Kidney epithelial cell (primary cell): ENCODE measurements around the gene ZNF594. TPM values are rescaled to one million over a fixed set of nuclear protein-coding genes. Genes with fewer than 3 reads are reported as not detected.
"Not testable (repeated sequence)": the region's sequence is repeated elsewhere in the genome, so short reads cannot be mapped to it uniquely, and the experiment has no call there.

Experiments
- DNase-seq: peaks from one replicate; pipeline ENCODE4 v3.0.0-alpha.2; 2010; ENCODE audit warnings: low read depth
- H3K27me3 ChIP-seq: 2 replicates; pipeline ENCODE4 v1.6.0; 2011; ENCODE audit warnings: low read length; ENCODE audit not compliant: control insufficient read depth, insufficient read depth
- H3K36me3 ChIP-seq: 2 replicates; pipeline ENCODE4 v1.5.1; 2011; ENCODE audit warnings: low read length; ENCODE audit not compliant: control insufficient read depth, insufficient read depth
- H3K4me3 ChIP-seq: 2 replicates; pipeline ENCODE4 v1.5.1; 2011; ENCODE audit warnings: low read depth, mild to moderate bottlenecking, control low read depth, low read length
- total RNA-seq: library from RNA; depleted of rRNA; stranded (reverse); fragments of >200 nt; gene quantifications from 2 replicates; pipeline ENCODE4 v1.2.3, GENCODE V29; 2015

ZNF594 gene
- total RNA-seq, 1 donor from 2014 or later: 9.4 TPM

GRCh38 chr17:5129770-5130169 is 61.9 kb downstream of the ZNF594 start:
- not testable (repeated sequence) for H3K27me3 ChIP-seq, H3K4me3 ChIP-seq, DNase-seq, H3K36me3 ChIP-seq

Other genes with a start within 250 kb of the ZNF594 start
- 1,484 and 2,015 TPM in 2 replicates for gene PFN1, start 243.3 kb downstream of the ZNF594 start, total RNA-seq
- gene ENO3, start 240.7 kb downstream of the ZNF594 start, total RNA-seq: 3.5 and 5.8 TPM in 2 replicates
- 74.6 and 88.7 TPM in 2 replicates for gene SPAG7, start 224.1 kb downstream of the ZNF594 start, total RNA-seq
- gene CAMTA2, start 204.2 kb downstream of the ZNF594 start, total RNA-seq: 47.7 and 50.7 TPM in 2 replicates
- gene INCA1, start 194.3 kb downstream of the ZNF594 start, total RNA-seq: 0.41 and 2.2 TPM in 2 replicates
- gene KIF1C, start 193.9 kb downstream of the ZNF594 start, total RNA-seq: 87.1 and 97.6 TPM in 2 replicates
- gene SLC52A1, start 156.4 kb downstream of the ZNF594 start, total RNA-seq: 0.17 and 0.62 TPM in 2 replicates
- gene ZFP3, start 113.4 kb downstream of the ZNF594 start, total RNA-seq: 4.4 and 4.8 TPM in 2 replicates
- 19.6 and 23.9 TPM in 2 replicates for gene ZNF232, start 80.0 kb downstream of the ZNF594 start, total RNA-seq
- gene USP6, start 75.8 kb downstream of the ZNF594 start, total RNA-seq: 0.92 and 1.0 TPM in 2 replicates
- not detected in 2 replicates for gene SCIMP, start 43.0 kb upstream of the ZNF594 start, total RNA-seq
- gene RABEP1, start 90.4 kb upstream of the ZNF594 start, total RNA-seq: 21.8 and 27.7 TPM in 2 replicates
- gene NUP88, start 227.8 kb upstream of the ZNF594 start, total RNA-seq: 68.2 and 95.8 TPM in 2 replicates
- 63.4 and 71.4 TPM in 2 replicates for gene RPAIN, start 228.3 kb upstream of the ZNF594 start, total RNA-seq
- 200 and 232 TPM in 2 replicates for gene C1QBP, start 247.3 kb upstream of the ZNF594 start, total RNA-seq